Measurements from ENCODE around the gene RRBP1.
A peak's percentile ranks its signal among the peaks of the same experiment; 100 is the strongest.

RRBP1 gene

GRCh38 chr20:17683218-17684076 is 1.4 kb upstream of the RRBP1 start:
- no peak for DNase-seq (ENCODE audit: low spot score)

DNA sequence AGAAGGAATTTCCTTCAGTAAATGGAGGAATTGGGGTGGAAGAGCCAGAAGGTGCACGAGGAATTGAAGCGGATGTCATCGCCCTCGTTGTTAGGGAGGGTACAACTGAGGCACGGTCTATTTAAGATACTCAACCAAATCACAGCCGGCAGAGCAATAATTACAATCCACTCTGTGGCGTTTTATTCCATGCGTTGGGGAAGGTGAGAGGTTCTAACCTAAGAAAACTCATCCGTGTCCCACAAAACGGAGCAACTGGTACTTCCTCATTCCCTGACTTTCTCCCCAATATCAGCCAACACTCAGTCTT is 802 bp upstream of the RRBP1 start:
- no peak for DNase-seq (ENCODE audit: low spot score)

- DNase-seq (ENCODE audit: low spot score) = no peak
These were observed 328 bp downstream of the RRBP1 start for GRCh38 chr20:17681726-17682102.

GRCh38 chr20:17680836-17681725 is 961 bp downstream of the RRBP1 start:
- peak; percentile 73 for DNase-seq (ENCODE audit: low spot score)

DNA sequence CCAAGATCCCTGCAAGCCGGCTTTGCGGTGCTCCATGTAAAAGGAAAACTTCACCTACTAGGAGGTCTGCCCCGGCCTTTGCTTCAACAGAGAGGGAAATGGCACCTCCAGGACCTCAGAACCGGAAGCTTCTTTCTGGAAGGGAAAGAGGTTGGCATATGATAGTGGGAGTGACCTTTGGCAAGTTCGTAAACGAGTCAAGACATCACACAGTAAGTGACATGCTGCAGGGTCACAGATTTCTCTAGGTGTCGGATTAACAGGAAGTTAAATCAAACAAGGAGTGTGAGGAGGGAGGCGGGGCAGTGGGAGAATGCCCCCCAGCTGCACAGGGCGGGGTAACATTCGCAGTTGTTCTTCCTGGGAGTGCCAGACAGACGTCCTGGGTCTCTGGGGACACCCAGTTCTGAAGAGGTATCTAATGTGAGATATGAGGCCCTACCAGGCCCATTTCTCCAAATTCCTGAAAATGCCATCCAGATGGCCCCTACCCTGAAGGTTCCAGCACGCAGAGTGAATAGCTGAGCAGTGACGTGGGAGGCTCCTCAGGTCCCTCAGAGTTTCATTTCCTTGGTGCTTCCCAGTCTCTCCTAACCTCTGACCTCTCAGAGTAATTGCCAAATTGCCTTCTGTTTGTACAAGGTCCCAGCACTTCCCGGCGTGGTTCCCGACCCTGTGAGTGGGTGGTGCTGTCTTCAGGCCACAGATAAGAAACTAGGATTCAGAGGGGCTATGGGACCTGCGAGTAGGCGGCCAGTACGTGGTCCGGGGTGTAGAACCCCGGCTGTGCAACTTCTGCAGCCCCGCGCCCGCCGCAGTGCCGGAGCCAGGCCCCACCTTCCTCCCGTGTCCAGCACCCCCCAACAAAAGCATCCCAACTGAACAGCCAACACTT is 1.9 kb downstream of the RRBP1 start:
- DNase-seq (ENCODE audit: low spot score) = no peak

DNA sequence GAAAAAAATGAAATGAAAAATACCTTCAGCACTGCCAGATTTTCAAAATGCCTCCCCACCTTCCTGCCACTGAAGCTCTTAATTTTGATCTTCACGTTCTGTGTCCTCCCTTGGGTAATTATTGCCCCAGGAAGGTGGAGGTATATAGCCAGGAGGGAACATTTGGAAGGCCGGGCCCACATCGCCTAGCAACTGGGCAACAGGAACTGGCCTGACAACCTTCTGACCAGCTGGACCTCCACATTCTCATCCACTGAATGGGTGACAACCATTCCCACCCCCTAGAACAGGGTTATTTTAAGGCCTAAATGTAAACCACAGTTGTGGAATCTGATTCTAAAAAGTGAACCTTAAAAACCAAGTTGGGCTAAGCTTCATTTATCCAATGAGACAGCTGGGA is 3.2 kb downstream of the RRBP1 start:
- DNase-seq (ENCODE audit: low spot score) = no peak

GRCh38 chr20:17678295-17678694 is 3.7 kb downstream of the RRBP1 start:
- DNase-seq (ENCODE audit: low spot score) = no peak

DNA sequence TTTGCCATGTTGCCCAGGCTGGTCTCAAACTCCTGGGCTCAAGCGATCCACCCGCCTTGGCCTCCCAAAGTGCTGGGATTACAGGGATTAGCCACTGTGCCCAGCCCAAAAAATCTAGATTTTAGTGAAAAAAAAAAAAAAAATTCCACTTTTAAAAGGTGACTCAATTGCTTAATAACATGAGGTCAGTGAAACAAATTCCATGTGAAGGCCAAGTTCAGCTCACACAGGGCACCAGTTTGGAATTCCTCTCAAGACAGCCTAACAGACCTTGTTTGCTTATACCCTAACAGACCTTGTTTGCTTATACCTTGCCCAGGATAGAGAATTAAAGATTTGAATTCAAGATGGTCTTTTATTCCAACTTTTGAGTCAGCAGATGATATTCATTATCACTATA is 5.1 kb downstream of the RRBP1 start:
- DNase-seq (ENCODE audit: low spot score) = no peak

GRCh38 chr20:17676378-17676759 is 5.7 kb downstream of the RRBP1 start:
- DNase-seq (ENCODE audit: low spot score) = no peak

GRCh38 chr20:17675519-17676377 is 6.3 kb downstream of the RRBP1 start:
- DNase-seq (ENCODE audit: low spot score) = no peak

- no peak for DNase-seq (ENCODE audit: low spot score)
These were observed 7.1 kb downstream of the RRBP1 start for GRCh38 chr20:17674722-17675518.

DNA sequence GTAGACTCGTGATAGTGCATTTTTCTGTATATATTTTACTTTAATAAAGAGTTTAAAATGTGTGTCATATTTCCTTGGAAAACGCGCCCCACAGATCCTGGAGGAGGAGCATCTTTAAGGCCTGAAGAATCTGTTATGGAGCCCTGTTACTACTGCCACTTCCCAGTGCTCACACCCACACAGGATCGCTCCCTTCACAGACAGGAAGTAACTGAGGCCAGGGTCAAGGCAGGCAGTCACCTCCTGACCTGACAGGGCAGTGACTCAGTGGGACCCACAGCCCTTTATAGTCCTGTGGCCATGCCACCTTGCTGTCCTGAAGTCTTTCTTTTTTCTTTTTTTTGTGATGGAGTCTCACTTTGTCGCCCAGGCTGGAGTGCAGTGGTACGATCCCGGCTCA is 9.0 kb downstream of the RRBP1 start:
- no peak for DNase-seq (ENCODE audit: low spot score)

GRCh38 chr20:17671565-17671964 is 10.5 kb downstream of the RRBP1 start:
- DNase-seq (ENCODE audit: low spot score) = no peak

GRCh38 chr20:17671011-17671410 is 11.0 kb downstream of the RRBP1 start:
- no peak for DNase-seq (ENCODE audit: low spot score)

- no peak for DNase-seq (ENCODE audit: low spot score)
These were observed 12.6 kb downstream of the RRBP1 start for GRCh38 chr20:17669306-17669931.

GRCh38 chr20:17668432-17668831 is 13.6 kb downstream of the RRBP1 start:
- no peak for DNase-seq (ENCODE audit: low spot score)

- no peak for DNase-seq (ENCODE audit: low spot score)
These were observed 14.6 kb downstream of the RRBP1 start for GRCh38 chr20:17667445-17667844.

DNA sequence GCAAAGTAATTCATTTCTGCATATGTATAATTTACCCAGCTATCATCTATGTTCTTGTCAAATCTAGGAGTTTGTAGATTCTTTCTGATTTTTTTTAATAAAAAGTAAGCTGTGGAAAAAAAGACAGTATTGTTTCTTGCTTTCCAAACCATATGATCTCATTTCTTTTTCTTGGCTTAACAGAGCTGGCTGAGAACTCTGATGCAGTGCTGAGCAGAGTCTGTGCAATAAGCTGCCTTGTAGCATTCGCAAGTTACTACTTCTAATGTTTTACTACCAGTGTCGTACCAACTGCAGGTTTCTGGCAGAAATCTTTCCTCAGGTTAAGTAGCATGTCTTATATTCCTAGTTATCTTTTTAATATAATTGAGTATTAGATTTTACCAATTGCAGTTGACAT is 15.6 kb downstream of the RRBP1 start:
- DNase-seq (ENCODE audit: low spot score) = no peak

DNA sequence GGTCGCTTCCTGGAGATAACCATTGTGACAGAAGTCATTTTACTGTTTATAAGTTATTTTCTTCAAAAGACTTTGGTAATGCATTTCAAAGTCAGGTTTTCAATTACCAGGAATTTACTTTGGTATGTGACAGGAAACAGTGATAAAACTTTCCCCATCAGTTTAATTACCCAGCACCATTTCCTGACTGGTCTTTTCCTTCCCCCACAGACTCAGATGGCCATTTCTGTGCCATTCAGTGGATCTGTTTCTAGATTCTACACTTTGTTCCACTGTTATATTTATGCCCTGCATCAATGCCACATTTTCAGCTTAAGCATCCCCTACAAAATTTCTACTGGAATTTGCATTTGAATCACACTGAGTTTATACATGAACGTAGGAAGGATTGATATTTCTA is 16.3 kb downstream of the RRBP1 start:
- DNase-seq (ENCODE audit: low spot score) = no peak

DNA sequence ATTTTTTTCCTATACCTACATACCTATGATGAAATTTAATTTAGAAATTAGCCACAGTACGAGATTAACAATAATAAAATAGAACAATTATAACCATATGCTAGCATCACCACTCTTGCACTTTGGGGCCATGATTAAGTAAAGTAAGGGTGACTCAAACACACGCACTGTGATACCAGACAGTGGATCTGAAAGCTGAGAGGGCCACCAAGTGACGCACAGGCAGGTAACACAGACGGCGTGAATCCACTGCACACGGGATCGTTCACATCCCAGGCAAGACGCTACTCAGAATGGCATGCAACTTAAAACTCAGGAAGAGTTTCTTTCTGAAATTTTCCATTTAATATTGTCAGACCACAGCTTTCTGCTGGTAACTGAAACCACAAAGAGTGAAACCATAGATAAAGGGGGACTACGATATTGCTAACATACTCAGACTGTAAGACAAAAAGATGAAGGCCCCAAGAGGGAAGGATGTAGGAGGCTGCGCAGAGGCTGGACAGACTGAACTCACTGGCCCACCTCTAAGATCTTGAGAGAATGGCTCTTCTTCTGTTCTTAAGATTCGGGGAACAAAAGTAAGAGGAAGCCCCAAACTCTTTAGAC is 17.9 kb downstream of the RRBP1 start:
- peak; percentile 29 for DNase-seq (ENCODE audit: low spot score)
